Activated CD8-positive, alpha-beta memory T cell treated with anti-CD3 and anti-CD28 coated beads for 24 hours (primary cell): ENCODE measurements around the gene P2RY1.
"Not testable (repeated sequence)": the region's sequence is repeated elsewhere in the genome, so short reads cannot be mapped to it uniquely, and the experiment has no call there.

ENCODE experiments used
- DNase-seq: peaks from one replicate; pipeline ENCODE4 v3.0.0-alpha.2; 2020

Gene P2RY1

DNA sequence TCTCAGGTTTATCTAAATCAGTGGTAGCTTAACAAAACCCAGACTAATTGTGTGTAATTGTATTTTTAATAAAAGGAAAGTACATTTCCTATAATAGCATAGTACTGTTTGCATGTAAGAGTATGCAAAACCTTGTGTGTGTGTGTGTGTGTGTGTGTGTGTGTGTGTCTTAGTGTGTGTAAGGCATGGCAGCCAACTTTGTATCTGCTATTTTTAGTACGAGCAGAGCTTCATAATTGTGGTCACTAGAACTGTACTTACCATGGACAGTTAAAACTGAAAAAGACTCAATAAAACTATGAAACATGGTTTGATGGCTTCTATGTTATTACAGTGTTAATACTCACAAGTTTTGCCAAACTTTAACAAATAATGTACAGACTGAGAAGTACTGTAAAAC lies 6.2 kb downstream of the P2RY1 start:
- no peak for DNase-seq

DNA sequence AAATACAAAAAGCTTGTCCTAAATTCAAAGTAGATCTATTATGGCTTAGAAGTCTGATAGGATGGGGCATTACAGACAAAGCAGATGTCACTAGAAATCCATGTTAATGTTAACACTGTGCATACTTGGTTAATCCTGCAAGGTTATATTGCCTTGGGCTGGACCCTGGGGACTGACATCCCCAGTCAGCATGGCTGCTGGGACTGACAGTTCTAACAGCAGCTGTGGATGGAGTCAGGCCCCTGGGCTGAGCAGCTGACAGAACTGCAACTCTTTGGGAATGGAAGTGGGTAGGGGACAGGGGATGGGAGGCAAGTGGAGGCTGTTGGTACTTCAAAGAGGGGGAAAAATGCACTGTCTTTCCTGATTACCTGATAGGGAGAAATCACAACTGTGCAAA lies 7.5 kb downstream of the P2RY1 start:
- no peak for DNase-seq

DNA sequence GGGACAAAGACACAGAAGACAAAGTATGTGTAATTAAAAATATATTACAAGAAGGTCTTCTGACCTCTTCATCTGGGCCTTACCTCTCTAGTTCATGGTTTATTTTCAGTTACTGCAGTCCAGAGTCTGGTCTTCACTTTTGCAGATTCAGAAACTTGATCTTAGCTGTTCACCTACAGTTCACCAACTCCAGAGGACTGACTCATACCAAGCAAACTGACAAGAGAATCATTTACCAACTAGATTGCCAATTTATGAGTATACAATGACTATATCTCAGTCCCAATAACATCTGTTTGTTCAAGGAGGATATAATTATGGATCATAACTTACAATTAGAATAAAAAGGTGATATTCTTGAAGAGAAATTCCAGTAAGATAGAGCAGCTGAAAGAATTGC lies 9.0 kb downstream of the P2RY1 start:
- DNase-seq = no peak

DNA sequence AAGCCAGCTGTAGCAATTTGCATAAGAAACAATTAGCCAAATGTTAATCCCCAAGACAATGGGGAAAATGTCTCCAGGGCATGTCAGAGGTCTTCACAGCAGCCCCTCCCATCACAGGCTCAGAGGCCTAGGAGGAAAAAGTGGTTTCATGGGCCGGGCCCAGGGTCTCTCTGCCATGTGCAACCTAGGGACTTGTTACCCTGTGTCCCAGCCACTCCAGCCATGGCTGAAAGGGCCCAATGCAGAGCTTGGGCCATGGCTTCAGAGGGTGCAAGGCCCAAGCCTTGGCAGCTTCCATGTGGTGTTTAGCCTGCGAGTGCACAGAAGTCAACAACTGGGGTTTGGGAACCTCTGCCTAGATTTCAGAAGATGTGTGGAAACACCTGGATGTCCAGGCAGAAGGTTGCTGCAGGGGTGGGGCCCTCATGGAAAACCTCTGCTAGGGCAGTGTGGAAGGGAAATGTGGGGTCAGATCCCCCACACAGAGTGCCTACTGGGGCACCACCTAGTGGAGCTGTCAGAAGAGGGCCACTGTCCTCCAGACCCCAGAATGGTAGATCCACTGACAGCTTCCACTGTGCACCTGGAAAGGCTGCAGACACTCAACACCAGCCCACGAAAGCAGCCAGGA lies 11.8 kb downstream of the P2RY1 start:
- not testable (repeated sequence) for DNase-seq

DNA sequence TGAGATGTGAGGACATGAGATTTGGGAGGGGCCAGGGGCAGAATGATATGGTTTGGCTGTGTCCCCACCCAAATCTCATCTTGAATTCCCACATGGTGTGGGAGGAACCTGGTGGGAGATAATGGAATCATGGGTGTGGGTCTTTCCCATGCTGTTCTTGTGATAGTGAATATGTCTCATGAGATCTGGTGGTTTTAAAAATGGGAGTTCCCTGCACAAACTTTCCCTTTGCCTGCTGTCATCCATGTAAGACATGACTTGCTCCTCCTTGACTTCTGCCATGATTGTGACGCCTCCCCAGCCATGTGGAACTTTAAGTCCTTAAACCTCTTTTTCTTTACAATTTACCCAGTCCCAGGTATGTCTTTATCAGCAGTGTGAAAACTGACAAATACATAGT lies 12.7 kb downstream of the P2RY1 start:
- DNase-seq = not testable (repeated sequence)

DNA sequence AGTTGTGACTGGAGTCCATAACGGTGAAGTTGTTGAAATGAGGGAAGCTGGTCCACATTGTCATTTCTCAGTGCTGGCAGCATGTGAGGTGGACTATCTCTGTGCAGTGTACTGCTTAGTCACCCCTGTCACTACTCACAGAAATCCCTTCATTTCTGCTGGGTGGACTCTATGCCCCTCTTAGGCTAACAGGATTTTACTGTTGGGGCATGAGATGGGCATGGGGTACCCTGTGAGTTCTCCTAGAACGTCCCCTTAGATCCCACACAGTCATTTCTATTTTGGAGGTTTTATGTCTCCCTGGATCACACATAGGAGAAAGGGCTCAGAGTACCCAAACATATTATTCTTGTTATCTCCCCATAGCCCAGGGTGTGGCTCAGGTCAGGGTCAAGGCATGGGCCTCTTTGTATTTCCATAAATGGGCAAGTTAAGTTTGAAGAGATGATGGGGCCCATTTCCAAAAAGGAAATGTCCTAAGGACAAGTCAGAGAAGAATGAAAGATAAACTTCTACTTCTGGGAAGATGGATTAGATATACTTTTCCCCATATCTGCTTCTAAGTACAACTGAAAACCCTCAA lies 15.2 kb downstream of the P2RY1 start:
- no peak for DNase-seq

DNA sequence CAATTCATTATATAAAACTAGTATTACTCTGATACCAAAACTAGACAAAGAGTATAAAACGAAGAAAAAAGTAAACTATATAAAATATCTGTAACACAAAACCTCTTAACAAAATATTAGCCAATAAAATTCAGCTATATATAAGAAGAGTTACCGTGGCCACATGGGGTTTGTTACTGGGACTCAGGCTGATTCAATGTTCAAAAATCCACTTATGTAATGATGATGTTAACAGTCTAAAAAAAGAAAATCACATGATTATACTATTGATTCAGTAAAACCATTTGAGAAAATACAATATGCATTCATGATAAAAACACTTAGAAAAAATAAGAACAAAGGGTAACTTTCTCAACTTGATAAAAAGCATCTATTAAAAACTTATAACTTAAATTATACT lies 18.3 kb downstream of the P2RY1 start:
- DNase-seq = no peak

DNA sequence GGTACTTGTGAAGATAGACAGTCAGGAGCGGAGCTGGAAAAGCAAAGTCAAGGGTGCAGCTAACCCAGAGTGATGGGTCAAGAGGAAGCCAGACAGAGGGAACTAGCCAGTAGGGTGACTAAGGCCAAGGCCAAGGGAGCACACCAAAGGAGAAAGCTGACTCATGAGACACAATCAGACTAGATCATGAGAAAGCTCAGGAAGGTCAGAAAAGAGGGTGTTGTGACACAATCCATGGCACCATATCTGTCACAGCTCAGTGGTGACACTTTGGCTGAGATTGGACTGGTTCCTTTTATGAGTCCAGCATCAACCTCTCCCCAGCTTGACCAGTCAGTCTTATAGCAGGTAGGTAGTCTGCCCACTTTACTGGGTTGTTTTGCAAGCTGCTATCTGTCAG lies 22.2 kb downstream of the P2RY1 start:
- DNase-seq = no peak

DNA sequence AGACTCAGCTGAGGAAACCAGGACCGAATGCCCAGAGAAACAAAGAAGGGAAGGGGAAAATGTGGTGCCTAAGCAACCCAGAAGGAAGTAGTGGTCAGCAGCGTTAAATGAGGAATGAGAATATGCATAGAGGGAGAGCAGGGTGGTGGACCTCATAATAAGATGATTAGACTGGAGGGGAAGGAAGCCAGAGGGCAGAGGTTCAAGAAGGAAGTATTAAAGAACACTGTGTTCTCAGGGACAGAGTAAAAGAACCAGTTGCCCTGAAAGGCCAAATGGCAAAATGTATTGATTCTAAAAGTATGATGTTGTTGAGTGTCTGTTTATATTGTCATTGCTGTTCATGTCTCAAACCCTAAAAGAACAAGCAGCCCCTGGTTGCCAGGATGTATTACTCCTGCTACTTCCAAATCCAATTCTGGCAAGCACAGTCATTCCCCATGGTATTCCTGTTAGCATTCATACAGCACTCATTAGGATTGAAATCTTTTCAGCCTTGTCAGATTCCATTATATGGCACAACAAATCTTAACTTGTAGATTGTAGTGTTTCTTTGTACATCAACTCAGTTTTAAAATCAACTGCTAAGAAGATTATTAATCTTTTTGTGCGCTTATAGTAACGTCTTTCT lies 23.4 kb downstream of the P2RY1 start:
- no peak for DNase-seq

DNA sequence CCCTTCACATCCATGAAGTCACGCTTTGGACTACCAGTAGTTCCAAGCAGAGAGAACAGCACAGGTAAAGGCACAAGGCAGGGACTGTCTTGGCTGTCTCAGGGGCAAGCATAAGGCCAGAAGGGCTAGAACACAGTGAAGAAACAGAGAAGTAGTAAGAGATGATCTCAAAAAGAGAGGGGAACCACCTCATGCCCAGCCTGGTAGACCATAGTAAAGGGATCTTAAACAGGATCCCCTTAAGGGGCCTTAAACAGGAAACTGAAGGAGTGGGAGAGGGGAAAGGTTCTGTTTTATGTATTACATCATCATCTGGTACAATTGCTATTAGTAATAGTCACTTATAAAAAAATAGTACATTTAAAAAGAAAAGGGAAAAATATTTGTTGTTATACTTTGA lies 25.8 kb downstream of the P2RY1 start:
- no peak for DNase-seq

DNA sequence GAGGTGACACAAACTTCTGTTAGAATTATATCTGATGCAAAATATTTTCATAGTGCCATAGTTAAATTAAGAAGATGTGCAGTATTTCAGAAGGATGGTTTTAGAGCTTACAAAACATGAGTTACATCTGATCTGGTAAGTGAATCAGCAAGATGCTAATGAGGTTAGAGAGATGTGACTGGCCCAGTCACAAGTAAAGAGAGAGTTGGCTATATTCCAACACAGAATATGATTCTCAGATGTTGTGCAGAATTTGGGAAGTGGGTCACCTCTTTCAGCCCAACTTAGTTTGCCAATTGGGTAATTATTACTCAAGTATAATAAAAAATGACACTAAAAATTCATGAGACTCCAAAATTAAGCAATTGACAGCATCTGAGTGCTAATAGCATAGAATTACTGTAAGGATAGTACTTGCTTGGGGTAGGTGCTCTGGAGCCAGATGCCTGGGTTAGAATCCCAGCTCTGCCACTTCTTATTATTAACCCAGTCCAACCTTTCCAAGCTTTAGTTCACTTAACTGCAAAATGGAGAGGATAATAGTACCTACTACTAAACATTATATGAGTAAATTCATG lies 30.8 kb downstream of the P2RY1 start:
- DNase-seq = no peak

DNA sequence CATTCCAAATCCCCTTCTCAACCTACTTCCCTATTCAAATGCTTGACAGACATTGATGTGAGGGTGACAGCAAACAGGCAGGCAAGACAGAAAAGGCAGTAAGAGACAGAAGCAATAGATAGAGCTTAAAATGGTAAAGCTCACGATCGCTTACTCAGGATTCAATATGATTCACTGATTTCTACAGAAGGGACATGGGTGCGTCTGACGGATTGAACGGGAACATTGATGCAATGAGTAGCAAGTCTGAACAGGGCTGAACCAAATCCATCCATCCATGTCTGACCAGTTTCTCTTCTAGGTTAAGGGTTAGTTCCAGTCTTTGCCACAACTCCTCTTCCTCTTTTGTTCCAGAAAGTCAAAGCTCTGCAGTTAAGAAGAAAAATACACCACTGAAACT lies 35.1 kb downstream of the P2RY1 start:
- no peak for DNase-seq

DNA sequence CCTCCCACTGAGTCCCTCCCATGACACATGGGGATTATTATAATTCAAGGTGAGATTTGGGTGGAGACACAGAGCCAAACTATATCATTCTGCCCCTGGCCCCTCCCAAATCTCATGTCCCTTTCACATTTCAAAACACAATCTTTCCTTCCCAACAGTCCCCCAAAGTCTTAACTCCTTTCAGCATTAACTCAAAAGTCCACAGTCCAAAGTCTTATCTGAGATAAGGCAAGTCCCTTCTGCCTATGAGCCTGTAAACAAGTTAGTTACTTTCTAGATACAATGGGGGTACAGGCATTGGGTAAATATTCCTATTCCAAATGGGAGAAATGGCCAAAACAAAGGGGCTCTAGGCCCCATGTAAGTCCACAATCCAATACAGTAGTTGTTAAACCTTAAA lies 38.4 kb downstream of the P2RY1 start:
- not testable (repeated sequence) for DNase-seq

DNA sequence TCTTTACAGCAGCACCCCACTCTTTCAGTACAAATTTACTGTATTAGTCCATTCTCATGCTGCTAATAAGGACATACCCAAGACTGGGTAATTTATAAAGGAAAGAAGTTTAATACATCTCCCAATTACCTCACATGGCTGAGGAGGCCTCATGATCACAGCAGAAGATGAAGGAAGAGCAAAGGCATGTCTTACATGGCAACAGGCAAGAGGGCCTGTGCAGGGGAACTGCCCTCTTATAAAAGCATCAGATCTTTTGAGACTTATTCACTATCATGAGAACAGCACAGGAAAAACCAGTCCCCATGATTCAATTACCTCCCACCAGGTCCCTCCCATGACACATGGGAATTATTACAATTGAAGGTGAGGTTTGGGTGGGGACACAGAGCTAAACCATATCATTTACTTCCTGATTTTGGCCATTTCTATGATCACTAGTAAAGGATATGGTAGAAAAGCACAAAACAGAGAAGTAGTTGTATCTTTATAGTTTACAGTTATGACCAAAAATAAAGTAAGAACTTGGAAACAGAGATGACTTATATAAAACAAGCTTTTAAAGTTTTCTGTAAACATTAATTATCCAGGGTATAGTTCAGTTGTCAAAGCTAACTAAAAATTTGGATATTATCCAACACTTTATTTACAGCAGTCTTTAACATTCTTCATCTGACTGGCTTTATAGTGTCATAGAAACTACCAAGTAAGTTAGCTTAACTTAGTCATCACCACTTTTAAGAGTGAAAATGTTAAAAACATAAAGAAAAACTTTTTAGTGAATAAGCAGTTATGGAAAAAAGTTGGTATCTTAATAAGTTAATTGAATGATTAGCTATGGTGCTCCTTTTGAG lies 40.2 kb downstream of the P2RY1 start:
- DNase-seq = no peak

DNA sequence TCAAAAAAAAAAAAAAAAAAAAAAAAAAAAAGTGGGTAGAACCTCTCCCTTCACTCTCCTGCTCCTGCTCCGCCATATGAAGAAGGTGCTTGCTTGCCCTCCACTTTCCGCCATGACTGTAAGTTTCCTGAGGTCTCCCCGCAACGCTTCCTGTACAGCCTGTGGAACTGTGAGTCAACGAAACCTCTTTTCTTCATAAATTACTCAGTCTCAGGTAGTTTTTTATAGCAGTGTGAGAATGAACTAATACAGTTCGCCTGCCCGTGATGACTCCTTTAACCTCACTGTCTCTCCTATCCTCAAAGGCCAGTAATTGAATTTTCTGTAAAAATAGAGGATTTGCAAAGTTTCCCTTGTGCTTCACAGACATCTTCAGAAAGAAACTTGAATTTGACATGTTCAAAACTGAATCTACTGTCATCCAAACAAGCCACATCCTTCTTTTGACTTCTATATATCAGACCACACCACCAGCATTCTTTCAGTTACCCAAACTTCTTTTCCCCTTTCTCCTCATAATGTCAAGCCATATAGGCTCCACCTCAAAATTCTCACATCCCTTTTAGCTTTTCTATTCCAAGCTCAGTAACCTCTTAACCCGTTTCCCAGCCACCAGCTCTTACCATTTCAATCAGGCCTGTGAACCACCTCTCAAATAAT lies 44.3 kb downstream of the P2RY1 start:
- no peak for DNase-seq

DNA sequence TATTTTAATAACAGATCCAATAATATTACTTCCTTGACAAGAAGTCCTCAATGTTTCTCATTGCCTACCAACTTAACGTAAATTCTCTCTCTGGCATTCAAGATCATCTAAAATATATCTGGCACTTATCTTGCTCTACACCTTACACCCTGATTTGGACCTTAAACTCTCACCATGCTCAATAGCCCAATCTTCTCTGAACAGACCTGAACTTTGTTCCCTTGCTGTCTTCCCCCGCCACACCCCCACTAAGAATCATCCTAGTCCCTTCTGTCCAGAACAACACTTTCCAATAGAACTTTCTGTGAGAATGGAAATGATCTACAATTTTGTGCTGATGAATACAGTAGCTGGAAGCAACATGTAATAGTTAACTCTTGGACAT lies 44.9 kb downstream of the P2RY1 start:
- no peak for DNase-seq

DNA sequence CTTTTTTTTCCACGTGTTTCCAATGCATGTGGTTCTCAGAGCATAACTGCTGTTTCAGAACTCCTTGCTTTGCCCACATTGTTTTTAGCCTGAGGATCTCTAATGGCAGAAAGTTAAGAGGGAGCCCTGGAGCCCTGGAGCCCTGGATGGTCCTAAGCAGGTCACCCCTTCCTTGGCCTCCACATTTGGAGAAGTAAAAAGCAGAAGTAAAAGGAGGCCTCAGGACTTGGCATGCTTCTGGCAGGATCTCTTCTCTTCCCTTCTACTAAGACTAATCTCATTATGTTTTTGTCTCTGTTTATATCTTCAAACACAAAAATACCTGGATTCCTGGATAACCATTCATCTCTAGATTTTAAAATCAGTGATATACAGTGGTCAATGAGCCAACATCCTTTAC lies 50.1 kb downstream of the P2RY1 start:
- DNase-seq = no peak
